SW480 (cell line): ENCODE results near the gene STARD3.

Experiments
- DNase-seq: peaks from one replicate; pipeline ENCODE4 v3.0.0-alpha.2; 2016; ENCODE audit warnings: low spot score

STARD3 gene

DNA sequence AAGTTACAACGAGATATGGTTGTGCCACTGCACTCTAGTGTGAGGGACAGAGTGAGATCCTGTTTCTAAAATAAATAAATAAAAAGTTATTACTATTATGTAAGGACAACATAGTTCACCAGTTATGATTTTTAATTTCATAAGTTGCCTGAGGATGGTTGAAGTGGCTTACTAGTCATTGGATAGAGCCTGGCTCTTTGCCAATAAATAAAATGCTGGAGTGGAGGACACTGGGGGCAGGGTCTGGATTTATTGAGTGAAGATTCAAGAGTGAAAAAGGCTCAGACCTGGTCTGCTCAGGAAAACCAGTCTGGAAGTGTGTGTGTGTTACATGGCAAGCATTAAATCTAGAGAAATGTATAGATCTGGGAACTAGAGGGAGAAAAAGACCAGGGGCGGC lies 2.1 kb downstream of the STARD3 start:
- DNase-seq, result no peak

DNA sequence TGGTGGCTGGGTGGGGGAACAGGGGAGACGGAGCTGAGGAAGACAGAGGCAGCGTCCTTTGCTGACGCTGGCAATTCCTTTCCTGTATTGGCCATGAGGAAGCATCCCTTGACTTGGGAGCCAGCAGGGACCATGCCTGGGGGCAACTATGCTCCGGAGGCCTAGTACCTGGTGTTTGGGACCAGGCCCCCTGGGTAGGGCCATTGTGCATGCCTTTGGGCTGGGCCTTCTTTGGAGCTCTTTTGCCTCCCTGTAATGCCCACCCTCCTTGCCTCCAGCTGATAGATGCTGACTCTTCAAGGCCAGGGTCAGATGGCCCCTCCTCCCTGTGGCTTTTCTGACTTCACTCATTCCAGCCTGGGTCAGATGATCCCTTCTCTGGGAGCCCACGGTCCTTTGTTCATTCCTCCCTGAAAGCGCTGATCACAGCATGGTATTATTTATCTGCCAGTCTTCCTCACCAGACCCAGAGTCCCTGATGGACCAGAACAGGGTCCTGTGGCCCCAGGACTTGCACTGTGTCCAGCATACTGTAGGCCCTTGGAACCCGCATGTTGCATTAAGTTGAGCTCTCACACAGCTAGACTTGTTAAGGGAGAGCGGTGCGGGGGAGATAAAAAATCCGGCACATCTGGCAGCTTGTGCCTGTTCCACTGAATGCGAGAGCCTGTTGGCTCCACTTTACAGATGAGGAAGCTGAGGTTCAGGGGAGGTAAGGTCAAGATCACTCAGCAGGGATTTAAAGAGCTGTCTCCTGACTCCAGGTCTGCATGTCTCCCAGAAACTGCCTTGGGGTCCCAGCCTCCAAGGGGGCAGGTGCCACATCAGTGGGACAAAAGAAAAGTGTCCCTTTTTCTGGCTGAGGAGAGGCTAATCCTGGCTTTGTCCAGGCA lies 2.9 kb downstream of the STARD3 start:
- no peak for DNase-seq

DNA sequence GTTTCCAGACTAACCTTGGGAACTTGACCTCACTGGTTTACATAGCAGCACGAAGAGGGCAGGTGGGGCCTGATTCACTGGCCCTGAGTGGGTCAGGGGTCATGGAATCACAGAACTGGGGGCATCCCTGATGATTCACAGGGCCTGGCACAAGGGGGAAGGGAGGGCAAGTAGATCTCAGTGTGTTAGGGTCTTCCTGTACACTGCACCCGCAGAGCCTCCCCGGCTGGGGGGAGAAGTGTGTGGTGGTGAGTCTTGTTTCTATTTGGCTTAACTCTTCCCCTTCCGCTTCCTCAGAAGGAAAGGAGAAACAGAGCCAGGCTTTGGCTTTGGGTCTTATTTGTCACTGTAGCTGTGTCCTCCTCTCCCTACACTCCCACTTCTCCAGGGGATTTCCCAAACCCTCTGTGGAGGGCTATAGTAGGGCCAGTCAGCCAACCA lies 3.7 kb downstream of the STARD3 start:
- no peak for DNase-seq

DNA sequence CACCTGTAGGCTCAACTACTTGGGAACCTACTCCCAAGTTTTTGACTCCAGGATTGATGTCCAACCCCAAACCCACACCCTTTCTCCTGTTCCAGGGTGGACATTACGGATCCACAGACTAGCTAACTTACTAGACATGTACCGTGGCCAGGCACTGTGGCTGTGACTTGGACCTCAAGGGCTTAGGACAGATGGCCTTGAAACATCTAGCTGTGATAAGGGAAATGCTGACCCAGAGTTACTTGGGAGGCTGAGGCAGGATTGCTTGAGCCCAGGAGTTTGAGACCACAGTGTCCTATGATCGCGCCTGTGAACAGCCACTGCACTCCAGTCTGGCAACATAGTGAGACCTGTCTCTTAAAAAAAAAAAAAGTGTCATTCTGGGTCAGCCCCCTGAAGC lies 4.2 kb downstream of the STARD3 start:
- DNase-seq, result no peak

DNA sequence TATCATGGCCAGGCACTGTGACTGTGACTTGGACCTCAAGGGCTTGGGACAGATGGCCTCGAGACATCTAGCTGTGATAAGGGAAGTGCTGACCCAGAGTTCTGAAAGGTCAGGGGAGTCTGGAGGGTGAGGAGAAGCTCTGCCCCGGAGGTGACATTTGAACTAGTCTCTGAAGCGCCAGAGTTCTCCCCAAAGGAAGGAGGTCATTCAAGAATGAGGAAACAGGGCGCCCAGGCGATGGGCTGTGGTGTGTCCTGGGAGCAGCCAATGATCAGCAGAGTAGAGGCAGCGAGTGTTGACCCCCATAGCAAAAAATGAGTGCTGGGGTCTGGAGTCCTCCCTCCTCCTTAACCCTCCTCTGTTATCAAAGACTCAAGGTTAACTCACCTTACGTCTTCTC lies 4.9 kb downstream of the STARD3 start:
- DNase-seq, result no peak

DNA sequence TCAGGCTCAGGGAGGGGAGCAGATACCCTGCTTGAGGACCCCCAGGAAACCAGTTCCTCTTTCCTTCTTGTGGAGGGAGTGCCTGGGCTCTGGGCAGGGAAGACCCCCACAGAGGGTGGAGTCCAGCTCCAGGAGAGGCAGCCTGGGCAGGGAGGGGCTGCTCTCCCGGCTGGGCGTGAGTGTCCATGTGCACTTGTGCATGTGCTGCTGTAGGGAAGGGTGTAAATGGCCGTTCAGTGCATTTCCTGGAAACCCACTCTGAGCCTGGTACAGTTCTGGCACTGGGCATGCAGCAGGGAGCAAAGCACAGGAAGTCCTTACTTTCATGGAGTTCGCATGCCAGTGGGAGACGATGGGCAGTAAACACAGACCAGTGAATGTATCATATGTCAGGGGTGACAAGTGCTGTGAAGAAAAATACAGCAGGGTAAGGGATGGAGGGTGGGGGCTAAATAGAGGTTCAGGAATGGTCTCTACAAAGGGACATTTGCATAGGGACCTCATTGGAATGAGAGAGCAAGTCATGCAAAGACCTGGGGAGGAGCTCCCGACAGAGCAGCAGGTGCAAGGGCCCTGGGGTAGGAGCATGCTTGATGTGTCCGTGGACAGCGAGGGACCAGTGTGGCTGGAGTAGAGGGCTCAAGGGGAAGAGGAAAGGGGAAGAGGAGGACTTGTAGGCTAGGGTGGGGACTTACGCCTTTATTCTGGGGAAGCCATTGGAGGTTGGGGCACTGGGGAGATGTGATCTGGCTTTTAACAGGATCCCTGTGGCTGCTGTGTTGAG lies 5.5 kb downstream of the STARD3 start:
- no peak for DNase-seq

DNA sequence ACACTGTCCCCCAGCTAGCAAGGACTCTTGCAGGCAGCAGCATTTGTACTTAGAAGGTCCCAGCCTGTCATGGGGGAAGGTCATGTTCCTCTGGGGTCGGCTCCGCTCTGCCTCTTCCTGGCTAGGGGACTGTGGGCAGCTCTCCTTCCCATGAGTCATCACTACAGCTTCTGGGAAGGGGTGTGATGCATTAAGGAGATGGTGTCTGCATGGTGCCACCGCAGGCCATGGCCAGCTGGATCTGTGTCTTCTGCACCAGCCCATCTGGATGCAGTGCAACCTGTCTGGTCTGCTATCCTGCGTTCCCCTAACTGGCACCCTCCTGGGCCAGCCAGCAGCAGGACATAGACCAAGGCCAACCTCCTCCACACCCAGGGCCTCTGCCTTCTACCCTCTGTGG lies 6.3 kb downstream of the STARD3 start:
- no peak for DNase-seq

DNA sequence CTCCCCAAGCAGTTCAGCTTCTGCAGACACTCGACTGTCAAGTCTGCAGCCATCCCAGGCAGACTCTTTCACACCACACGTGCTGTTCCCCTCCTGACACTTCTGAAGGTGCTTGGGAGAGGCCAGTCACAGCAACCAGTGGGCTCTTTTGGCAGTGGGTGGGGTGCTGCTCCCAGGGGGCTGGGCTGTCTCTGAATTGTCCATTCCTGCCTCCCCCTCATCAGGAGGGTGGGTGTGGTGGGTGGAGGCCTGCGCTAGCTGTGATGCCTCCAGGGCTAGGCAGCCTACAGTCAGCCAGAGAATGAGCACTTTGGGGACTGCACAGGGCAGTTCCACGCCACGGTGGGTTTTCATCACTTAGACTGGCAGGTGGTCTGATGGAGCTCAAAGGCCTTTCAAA lies 10.3 kb downstream of the STARD3 start:
- DNase-seq, result no peak

DNA sequence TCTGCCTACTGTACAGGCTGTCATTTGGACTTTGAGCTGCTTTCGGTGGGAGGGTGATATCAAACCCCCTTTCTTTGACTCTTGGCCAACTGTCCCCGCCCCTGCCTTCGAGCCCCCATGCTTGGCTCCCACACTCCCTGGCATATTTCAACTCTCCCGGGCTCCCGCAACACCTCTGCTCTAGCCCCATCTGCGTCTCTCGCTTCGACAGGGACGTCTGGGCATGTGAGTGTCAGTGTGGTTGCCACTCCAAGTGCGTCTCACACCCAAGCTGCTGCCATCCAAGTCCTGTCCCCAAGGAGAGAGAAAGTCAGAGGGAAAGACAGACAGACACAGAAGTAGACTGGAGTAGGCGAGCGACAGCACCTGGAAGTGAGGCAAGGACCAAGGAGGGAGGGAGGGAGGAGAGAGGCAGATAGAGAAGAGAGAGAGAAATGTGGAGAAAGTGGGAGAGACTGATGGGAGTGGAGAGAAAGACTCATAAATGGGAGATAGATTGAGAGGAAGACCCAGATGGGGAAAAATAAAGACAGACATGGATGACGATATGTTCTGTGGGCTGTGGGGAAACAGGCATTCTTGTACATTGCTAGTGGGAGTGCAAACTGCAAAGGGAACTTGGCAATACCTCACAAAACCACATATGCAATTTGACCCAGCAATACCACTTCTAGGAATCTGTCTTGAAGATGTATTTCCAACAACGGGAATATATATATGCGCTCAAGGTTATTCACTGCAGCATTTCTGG lies 11.8 kb downstream of the STARD3 start:
- no peak for DNase-seq

DNA sequence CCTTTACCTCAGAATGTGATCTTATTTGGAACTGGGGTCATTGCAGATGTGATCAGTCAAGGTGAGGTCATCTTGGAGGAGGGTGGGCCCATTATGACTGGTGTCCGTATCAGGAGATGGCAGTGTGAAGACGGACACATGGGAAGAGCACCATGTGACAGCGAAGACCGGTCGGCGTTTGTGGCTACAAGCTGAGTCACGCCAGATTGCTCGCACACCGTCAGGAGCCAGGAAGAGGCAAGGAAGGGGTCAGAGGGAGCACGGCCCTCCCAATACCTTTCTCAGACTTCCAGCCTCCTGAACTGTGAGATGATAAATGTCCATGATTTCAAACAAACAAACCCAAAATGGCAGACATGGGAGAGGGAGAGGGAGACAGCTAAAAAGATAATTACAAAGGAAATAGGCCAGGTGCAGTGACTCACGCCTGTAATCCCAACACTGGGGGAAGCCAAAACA lies 13.2 kb downstream of the STARD3 start:
- DNase-seq, result no peak

DNA sequence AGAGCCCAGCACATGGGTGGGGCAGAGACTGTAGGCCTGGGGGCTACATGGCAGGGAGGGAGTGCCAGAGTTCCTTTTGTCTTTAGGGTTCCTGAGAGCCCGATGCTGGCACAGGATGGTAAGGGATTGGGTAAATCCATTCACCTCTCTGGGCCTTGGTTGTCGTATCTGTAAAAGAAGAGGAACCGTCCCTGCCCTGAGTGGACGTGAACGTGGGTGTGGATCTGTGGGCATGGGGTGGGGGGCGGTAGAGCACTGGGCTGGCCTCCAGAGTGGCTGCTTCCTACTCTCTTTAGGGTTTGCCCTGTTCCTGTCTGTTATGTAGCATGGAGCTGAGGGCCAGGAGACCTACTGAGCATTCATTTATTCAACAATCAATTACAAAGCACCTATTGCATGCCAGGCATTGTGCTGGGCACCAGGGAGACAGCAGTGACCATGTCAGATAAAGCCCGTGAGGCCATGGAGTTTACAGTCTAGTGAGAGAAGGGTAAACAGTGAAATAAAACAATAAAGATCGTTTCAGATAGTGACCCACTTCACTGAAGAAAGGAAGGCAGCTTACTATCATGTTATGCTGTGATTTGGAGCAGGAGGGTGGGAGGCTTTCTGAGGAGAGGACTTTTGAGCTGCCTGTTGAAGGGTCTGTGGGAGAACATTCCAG lies 15.1 kb downstream of the STARD3 start:
- no peak for DNase-seq

DNA sequence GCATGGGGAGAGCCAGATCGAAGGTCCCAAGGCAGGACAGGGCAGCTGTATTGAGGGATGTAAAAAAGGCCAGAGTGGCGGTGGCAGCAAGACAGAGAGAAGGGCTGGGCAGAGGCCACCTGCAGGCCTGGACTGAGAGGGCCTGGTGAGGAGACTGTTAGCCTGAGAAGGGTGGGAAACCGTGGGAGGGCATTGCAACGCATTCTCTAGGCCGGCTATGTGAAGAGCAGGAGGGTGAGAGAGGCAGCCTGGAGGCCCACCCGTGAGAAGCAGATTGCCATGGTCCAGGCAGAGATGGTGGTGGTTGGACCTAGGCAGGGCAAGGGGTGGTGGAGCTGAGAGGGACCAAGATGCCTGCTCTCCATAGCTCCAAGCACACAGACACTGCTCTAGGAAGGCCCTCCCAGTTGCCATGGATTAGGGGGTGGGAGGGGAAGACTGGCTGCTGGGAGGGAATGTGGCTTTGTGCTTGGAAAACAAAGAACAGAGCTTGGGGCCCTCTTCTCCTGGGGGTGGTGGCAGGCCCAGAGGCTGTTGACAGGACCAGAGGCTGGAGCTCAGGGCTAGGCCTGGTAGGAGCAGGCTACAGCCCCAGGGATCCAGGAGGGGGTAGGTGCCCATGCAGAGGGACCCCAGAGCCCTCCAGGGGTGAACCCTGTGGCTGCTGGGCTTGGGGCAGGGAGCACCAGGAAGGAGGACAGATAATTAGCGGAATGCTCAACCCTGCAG lies 15.8 kb downstream of the STARD3 start:
- no peak for DNase-seq

DNA sequence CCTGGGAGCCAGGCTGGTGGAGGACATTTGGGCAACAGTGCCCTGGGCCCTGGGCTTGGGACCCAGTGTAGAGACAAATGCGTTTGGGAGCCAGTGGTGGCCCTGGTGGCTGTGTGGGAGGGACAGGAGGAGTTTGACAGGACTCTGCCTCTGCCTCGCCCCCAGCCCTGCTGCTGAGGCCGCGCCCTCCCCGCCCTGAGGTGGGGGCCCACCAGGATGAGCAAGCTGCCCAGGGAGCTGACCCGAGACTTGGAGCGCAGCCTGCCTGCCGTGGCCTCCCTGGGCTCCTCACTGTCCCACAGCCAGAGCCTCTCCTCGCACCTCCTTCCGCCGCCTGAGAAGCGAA lies 16.3 kb downstream of the STARD3 start:
- no peak for DNase-seq

DNA sequence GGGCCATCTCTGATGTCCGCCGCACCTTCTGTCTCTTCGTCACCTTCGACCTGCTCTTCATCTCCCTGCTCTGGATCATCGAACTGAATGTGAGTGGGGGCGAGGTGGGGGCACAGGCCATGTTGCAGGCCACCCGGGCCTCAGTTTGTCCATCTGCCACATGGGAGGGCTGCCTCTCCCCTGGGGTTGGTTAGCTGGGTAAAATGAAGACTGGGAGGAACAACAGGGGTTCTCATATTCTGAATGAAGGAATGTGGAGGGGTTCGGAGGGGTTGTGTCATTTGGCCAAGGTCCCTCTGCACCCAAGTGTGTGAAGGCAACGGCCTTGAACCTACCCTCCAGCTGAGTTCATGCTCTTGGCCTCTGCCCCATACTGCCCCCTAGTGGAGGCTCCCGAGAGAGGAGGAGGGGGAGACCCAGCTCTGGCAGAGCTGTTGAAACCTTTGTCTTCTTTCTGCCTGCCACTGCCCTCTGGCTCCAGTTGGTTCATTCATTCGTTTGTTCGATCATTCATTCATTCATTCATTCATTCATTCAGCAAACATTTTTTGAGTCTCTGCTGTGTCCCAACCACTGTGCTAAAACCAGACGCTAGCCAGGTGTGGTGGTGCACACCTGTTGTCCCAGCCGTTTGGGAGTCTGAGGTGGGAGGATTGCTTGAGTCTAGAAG lies 16.9 kb downstream of the STARD3 start:
- no peak for DNase-seq

DNA sequence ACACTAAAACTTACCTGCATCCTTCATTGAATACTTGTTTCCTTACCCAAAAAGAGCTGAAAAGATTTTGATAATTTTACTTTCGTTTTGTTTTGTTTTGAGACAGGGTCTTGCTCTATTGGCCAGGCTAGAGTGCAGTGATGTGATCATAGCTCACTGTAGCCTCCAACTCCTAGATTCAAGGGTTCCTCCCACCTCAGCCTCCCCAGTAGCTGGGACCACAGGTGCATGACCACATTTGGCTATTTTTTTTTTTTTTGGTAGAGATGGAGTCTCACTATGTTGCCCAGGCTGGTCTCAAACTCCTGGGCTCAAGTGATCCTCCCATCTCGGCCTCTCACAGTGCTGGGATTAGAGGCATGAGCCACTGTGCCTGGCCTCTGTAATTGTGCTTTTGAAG lies 18.2 kb downstream of the STARD3 start:
- DNase-seq, result no peak

DNA sequence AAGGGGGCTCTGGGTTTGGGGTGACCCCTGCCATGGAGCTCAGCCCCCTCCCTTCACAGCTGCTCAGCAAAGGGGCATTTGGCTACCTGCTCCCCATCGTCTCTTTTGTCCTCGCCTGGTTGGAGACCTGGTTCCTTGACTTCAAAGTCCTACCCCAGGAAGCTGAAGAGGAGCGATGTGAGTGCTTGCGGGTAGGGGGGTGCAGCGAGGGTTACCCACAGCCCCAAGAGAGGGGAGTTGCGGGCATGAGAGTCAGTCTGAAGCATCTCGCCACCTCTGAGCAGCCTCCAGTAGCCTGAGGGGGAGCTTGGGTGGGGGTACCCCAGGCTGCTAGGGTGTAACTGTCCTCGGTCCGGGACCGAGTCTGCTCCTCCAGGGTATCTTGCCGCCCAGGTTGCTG lies 21.4 kb downstream of the STARD3 start:
- no peak for DNase-seq

DNA sequence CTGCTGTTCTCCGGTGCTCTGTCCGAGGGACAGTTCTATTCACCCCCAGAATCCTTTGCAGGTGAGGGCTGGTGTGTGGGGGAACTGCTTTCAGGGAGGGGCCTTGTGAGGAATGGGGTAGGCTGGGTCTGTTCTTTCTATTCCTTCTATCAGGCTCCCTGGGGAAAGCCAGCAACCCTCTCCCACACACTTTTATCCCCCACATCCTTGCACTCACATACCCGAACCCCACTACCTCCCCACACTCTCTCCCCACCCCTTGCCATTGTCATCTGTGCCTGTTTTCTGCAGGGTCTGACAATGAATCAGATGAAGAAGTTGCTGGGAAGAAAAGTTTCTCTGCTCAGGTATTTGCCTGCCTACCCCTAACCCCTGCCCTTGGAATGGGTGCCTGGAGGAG lies 21.8 kb downstream of the STARD3 start:
- no peak for DNase-seq

DNA sequence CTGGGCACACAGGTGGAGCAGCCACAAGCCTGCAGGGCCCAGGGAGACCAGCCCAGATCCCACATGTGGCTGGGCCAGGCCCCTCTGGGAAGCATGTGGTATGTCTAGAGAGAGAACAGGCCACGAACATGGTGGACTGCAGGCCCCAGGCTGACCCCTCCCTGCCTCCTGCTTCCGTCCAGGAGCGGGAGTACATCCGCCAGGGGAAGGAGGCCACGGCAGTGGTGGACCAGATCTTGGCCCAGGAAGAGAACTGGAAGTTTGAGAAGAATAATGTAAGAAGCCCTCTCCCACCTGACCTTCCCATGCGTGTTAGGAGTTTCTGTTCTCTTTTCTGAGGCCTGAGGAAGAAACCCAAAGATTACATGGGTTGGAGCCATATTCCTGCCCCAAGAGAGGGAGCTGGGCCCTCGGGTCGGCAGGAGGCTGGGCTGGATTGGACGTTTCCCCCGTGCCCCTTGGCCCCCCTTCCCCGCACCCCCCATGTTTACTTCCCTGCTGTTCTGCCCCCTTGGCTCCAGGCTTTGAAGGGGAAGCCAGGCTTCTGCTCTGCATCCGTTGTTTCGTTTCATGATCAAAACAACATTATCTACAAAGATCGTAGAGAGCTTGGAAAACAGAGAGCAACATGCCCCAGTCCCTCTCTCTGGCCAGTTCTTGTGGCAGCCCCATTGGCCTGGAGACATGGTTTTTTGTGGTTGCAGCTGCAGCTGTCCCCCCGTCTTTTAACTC lies 22.5 kb downstream of the STARD3 start:
- peak; percentile 24 for DNase-seq

DNA sequence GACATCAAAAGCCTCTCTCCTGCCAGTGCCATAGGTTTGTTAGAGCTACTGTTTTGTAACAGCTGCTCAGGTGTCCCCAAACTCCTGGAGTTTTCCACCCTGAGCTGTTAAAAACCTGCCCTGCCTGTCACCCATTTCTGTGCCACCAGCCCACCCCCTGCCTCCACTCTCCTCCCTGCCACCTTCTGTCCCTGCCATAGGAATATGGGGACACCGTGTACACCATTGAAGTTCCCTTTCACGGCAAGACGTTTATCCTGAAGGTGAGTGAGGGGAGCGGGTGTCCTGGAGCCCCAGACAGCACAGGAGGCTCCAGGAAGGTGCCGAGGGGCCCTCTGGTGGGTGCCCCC lies 23.0 kb downstream of the STARD3 start:
- DNase-seq, result no peak
